Stimulated activated CD4-positive, alpha-beta T cell treated with anti-CD3 and anti-CD28 coated beads, TNF-alpha, amount 100 ng/mL, for 1 hour (primary cell): ENCODE data around the gene DYRK2.

ENCODE experiments used
- DNase-seq, 3 donors: peaks; one replicate each; pipeline ENCODE4 v3.0.0-alpha.2; 2020; ENCODE audit warnings: low read depth in 3 of 3, low spot score in 1 of 3

Gene DYRK2

GRCh38 chr12:67645601-67646000, 2.9 kb upstream of the DYRK2 start:
- DNase-seq, result no peak

GRCh38 chr12:67646775-67647174, 1.8 kb upstream of the DYRK2 start:
- DNase-seq, result no peak

GRCh38 chr12:67647181-67647798, 1.3 kb upstream of the DYRK2 start:
- DNase-seq, result peak in 1 of 3 donors; percentile 5

- DNase-seq, result peak in 1 of 3 donors; percentile 5
Measured at GRCh38 chr12:67647799-67648520, 585 bp upstream of the DYRK2 start.

GRCh38 chr12:67649261-67649569, 670 bp downstream of the DYRK2 start:
- peak in 1 of 3 donors; percentile 5 for DNase-seq

GRCh38 chr12:67649570-67650387, 1.2 kb downstream of the DYRK2 start:
- DNase-seq, result peak in 1 of 3 donors; percentile 29

- DNase-seq, result no peak
Measured at GRCh38 chr12:67650388-67651131, 2.0 kb downstream of the DYRK2 start.

GRCh38 chr12:67651132-67651695, 2.7 kb downstream of the DYRK2 start:
- no peak for DNase-seq

- DNase-seq, result no peak
Measured at GRCh38 chr12:67655829-67656228, 7.3 kb downstream of the DYRK2 start.

- no peak for DNase-seq
Measured at GRCh38 chr12:67656251-67656650, 7.7 kb downstream of the DYRK2 start.

GRCh38 chr12:67658486-67658885, 9.9 kb downstream of the DYRK2 start:
- DNase-seq, result no peak

- no peak for DNase-seq
Measured at GRCh38 chr12:67659292-67659691, 10.7 kb downstream of the DYRK2 start.

GRCh38 chr12:67661311-67662021, 12.9 kb downstream of the DYRK2 start:
- no peak for DNase-seq

GRCh38 chr12:67662910-67663538, 14.5 kb downstream of the DYRK2 start:
- DNase-seq, result no peak

GRCh38 chr12:67664171-67664570, 15.6 kb downstream of the DYRK2 start:
- no peak for DNase-seq

GRCh38 chr12:67665679-67666078, 17.1 kb downstream of the DYRK2 start:
- no peak for DNase-seq

- no peak for DNase-seq
Measured at GRCh38 chr12:67666605-67667004, 18.1 kb downstream of the DYRK2 start.

GRCh38 chr12:67667276-67668073, 18.9 kb downstream of the DYRK2 start:
- DNase-seq, result no peak

- DNase-seq, result no peak
Measured at GRCh38 chr12:67669217-67669933, 20.8 kb downstream of the DYRK2 start.
